Vagina (tissue), 2 donors: ENCODE measurements around the gene FGF1.

Experiments
- CTCF ChIP-seq, 3 experiments: fragments of 450-650 bp in 2 of 3; fragments of 200-600 bp in 1 of 3; sonication (generic) in 1 of 3; IDR thresholded peaks; one replicate each; pipeline ENCODE4 v1.5.1; 2017 to 2019; ENCODE audit warnings: antibody characterized with exemption in 3 of 3, mild to moderate bottlenecking in 2 of 3, moderate library complexity in 2 of 3
- POLR2A ChIP-seq, 2 donors: fragments of 450-650 bp; IDR thresholded peaks; one replicate each; pipeline ENCODE4 v1.6.1; 2017; ENCODE audit warnings: antibody characterized with exemption in 2 of 2, mild to moderate bottlenecking in 2 of 2, moderate library complexity in 2 of 2
- POLR2AphosphoS5 ChIP-seq, 2 donors: sonication (generic); formaldehyde crosslinking; IDR thresholded peaks; one replicate each; pipeline ENCODE4 v1.9.0; 2017; ENCODE audit warnings: antibody characterized with exemption in 2 of 2, mild to moderate bottlenecking in 2 of 2, low read depth in 1 of 2; ENCODE audit not compliant: insufficient read depth in 1 of 2

GRCh38 chr5:142722896-142723295 is 37.0 kb upstream of the FGF1 start:
- TF ChIP-seq CTCF (IDR thresholded peaks at IDR 0.05): no peak
- TF ChIP-seq POLR2A (IDR thresholded peaks at IDR 0.05): no peak
- no peak for TF ChIP-seq POLR2AphosphoS5 (IDR thresholded peaks at IDR 0.05; ENCODE audit: insufficient read depth in 1 of 2, low read depth in 1 of 2)
